ENCODE measurements around the gene MAST3. TPM values are rescaled to one million over a fixed set of nuclear protein-coding genes. Genes with fewer than 3 reads are reported as not detected.

Gene MAST3
- total RNA-seq, 1 experiment from 2014 or later = 11.5 TPM

GRCh38 chr19:18074192-18074591 lies 23.4 kb upstream of the MAST3 start:
- Mint-ChIP-seq H3K9me3 (no peaks in the 10 kb centered on the region), H3K4me1 (no peaks in the 10 kb centered on the region), H3K36me3 (no peaks in the 10 kb centered on the region), H3K4me3 (no peak overlapping the region), H3K27ac (no peak overlapping the region; the same call in 1 of the 2 replicates), H3K27me3 (ENCODE audit: low read depth) (no peaks in the 10 kb centered on the region)
- TF ChIP-seq ATF1 (CRISPR knock-in tag; IDR thresholded peaks at IDR 0.05) = no peak
- TF ChIP-seq EMX1 (CRISPR knock-in tag; IDR thresholded peaks at IDR 0.05) = no peak
- no peak for TF ChIP-seq OVOL2 (CRISPR knock-in tag; IDR thresholded peaks at IDR 0.05; ENCODE audit: borderline replicate concordance)
- TF ChIP-seq, protein P1, sequence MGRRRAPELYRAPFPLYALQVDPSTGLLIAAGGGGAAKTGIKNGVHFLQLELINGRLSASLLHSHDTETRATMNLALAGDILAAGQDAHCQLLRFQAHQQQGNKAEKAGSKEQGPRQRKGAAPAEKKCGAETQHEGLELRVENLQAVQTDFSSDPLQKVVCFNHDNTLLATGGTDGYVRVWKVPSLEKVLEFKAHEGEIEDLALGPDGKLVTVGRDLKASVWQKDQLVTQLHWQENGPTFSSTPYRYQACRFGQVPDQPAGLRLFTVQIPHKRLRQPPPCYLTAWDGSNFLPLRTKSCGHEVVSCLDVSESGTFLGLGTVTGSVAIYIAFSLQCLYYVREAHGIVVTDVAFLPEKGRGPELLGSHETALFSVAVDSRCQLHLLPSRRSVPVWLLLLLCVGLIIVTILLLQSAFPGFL (CRISPR knock-in tag; IDR thresholded peaks at IDR 0.05; ENCODE audit: borderline replicate concordance) = no peak
- TF ChIP-seq ZNF416 (CRISPR knock-in tag; IDR thresholded peaks at IDR 0.05) = no peak
- TF ChIP-seq SP1 (CRISPR knock-in tag; conservative IDR thresholded peaks at IDR 0.05) = no peak
- no peak for TF ChIP-seq ARID4B (CRISPR knock-in tag; IDR thresholded peaks at IDR 0.05; ENCODE audit: borderline replicate concordance)
- TF ChIP-seq SMAD3 (CRISPR knock-in tag; IDR thresholded peaks at IDR 0.05; ENCODE audit: borderline replicate concordance) = no peak
- TF ChIP-seq USF2 (CRISPR knock-in tag; IDR thresholded peaks at IDR 0.05) = no peak
- TF ChIP-seq IRF2 (CRISPR knock-in tag; IDR thresholded peaks at IDR 0.05; ENCODE audit: borderline replicate concordance, low read depth) = no peak
- ChIA-PET POLR2A (no interaction called here), CTCF (interaction anchor here (0.5 to 1.3 kb wide), 6 partner anchors 8 to 136 kb away, joined by 3 to 5 read pairs (median 3); no protein-coding TSS in a partner anchor)
- DNase-seq (ENCODE audit: low spot score) (no peak), ATAC-seq (no peak)

DNA sequence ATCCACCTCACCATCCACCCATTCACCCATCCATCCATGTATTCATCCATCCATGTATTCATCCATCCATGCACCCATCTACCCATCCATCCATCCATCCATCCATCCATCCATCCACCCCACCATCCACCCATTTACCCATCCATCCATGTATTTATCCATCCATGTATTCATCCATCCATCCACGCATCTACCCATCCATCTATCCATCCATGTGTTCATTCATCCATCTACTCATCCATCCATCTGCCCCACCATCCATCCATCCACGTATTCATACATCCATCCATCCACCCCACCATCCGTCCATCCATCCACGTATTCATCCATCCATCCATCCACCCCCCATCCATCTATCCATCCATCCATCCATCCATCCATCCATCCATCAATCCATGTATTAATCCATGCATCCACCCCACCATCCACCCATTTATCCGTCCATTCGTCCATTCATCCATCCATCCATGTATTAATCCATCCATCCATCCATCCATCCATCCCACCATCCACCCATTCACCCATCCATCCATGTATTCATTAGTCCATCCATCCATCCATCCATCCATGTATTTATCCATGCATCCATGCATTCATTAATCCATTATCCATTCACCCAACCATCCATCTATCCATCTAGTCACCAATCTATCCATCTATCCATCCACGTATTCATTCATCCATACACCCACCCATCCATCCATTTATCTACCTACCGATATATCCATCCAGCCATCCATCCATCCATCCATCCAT lies 13.5 kb upstream of the MAST3 start:
- DNase-seq (ENCODE audit: low spot score) (no peak), ATAC-seq (no peak)
- CTCF ChIA-PET = no interaction called here
- POLR2A ChIA-PET = no interaction called here
- H3K36me3 Mint-ChIP-seq = no peaks in the 10 kb centered on the region
- TF ChIP-seq GABPB1 (CRISPR knock-in tag; IDR thresholded peaks at IDR 0.05) (no peak), ZNF121 (CRISPR knock-in tag; IDR thresholded peaks at IDR 0.05) (no peak), NR2C2 (CRISPR knock-in tag; IDR thresholded peaks at IDR 0.05) (no peak)
- TF ChIP-seq, protein P2, sequence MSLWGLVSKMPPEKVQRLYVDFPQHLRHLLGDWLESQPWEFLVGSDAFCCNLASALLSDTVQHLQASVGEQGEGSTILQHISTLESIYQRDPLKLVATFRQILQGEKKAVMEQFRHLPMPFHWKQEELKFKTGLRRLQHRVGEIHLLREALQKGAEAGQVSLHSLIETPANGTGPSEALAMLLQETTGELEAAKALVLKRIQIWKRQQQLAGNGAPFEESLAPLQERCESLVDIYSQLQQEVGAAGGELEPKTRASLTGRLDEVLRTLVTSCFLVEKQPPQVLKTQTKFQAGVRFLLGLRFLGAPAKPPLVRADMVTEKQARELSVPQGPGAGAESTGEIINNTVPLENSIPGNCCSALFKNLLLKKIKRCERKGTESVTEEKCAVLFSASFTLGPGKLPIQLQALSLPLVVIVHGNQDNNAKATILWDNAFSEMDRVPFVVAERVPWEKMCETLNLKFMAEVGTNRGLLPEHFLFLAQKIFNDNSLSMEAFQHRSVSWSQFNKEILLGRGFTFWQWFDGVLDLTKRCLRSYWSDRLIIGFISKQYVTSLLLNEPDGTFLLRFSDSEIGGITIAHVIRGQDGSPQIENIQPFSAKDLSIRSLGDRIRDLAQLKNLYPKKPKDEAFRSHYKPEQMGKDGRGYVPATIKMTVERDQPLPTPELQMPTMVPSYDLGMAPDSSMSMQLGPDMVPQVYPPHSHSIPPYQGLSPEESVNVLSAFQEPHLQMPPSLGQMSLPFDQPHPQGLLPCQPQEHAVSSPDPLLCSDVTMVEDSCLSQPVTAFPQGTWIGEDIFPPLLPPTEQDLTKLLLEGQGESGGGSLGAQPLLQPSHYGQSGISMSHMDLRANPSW (CRISPR knock-in tag; conservative IDR thresholded peaks at IDR 0.05; ENCODE audit: low read depth) = no peak
- TF ChIP-seq, protein P3, sequence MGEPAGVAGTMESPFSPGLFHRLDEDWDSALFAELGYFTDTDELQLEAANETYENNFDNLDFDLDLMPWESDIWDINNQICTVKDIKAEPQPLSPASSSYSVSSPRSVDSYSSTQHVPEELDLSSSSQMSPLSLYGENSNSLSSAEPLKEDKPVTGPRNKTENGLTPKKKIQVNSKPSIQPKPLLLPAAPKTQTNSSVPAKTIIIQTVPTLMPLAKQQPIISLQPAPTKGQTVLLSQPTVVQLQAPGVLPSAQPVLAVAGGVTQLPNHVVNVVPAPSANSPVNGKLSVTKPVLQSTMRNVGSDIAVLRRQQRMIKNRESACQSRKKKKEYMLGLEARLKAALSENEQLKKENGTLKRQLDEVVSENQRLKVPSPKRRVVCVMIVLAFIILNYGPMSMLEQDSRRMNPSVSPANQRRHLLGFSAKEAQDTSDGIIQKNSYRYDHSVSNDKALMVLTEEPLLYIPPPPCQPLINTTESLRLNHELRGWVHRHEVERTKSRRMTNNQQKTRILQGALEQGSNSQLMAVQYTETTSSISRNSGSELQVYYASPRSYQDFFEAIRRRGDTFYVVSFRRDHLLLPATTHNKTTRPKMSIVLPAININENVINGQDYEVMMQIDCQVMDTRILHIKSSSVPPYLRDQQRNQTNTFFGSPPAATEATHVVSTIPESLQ (CRISPR knock-in tag; IDR thresholded peaks at IDR 0.05) = no peak
- no peak overlapping the region for H3K4me3 Mint-ChIP-seq
- H3K4me1 Mint-ChIP-seq = no peaks in the 10 kb centered on the region
- H3K27me3 Mint-ChIP-seq (ENCODE audit: low read depth) = peaks cover 9% of the 10 kb centered on the region; the same call in 1 of the 2 replicates
- H3K27ac Mint-ChIP-seq = no peak overlapping the region
- H3K9me3 Mint-ChIP-seq = peaks cover 12% of the 10 kb centered on the region

Measured in WTC11 (cell line).